Osteoblast (primary cell): ENCODE data around the gene SIGLECL1. TPM values are rescaled to one million over a fixed set of nuclear protein-coding genes. Genes with fewer than 3 reads are reported as not detected.
"Not testable (repeated sequence)": the region's sequence is repeated elsewhere in the genome, so short reads cannot be mapped to it uniquely, and the experiment has no call there.

ENCODE experiments used
- DNase-seq: peaks from one replicate; pipeline ENCODE4 v3.0.0; 2011; ENCODE audit warnings: low spot score, mixed read lengths; ENCODE audit not compliant: insufficient read length; ENCODE audit errors: missing footprints
- H2AFZ ChIP-seq: 2 replicates; pipeline ENCODE4 v1.6.0; 2011; ENCODE audit warnings: mild to moderate bottlenecking, low read length
- H3K27ac ChIP-seq: 2 replicates; pipeline ENCODE4 v1.5.1; 2011; ENCODE audit warnings: mild to moderate bottlenecking, low read depth, low read length, moderate library complexity
- H3K27me3 ChIP-seq: 2 replicates; pipeline ENCODE4 v1.6.0; 2012; ENCODE audit warnings: mild to moderate bottlenecking, control low read depth, inconsistent platforms, low read length, moderate library complexity; ENCODE audit not compliant: insufficient read depth
- H3K36me3 ChIP-seq: 2 replicates; pipeline ENCODE4 v1.5.1; 2011; ENCODE audit warnings: mild to moderate bottlenecking, low read length, control low read depth, moderate library complexity; ENCODE audit not compliant: insufficient read depth
- H3K4me1 ChIP-seq: 2 replicates; pipeline ENCODE4 v1.5.1; 2011; ENCODE audit warnings: mild to moderate bottlenecking, low read length, control low read depth, moderate library complexity; ENCODE audit not compliant: insufficient read depth
- H3K4me2 ChIP-seq: 2 replicates; pipeline ENCODE4 v1.6.0; 2011; ENCODE audit warnings: mild to moderate bottlenecking, low read length; ENCODE audit not compliant: insufficient read depth
- H3K4me3 ChIP-seq: fragments of 200-600 bp; sonication (generic); 3 replicates; pipeline ENCODE4 v1.5.1; 2012; ENCODE audit warnings: mild to moderate bottlenecking, low read length, inconsistent platforms; ENCODE audit not compliant: insufficient read depth
- H3K79me2 ChIP-seq: 2 replicates; pipeline ENCODE4 v1.6.0; 2012; ENCODE audit warnings: mild to moderate bottlenecking, low read length, control low read depth, inconsistent platforms; ENCODE audit not compliant: insufficient read depth
- H3K9me3 ChIP-seq: 2 replicates; pipeline ENCODE4 v1.5.1; 2011; ENCODE audit warnings: low read depth, low read length, control low read depth
- H4K20me1 ChIP-seq: 2 replicates; pipeline ENCODE4 v1.6.0; 2012; ENCODE audit warnings: mild to moderate bottlenecking, low read length, control low read depth; ENCODE audit not compliant: insufficient read depth
- total RNA-seq: library from RNA; depleted of rRNA; stranded (reverse); fragments of >200 nt; gene quantifications from 2 replicates; pipeline ENCODE4 v1.2.3, GENCODE V29; 2012
- TF ChIP-seq, protein P1 (sequence below): IDR thresholded peaks from 2 replicates; pipeline ENCODE4 v1.5.1; 2011; ENCODE audit warnings: mild to moderate bottlenecking, low read depth, low read length, moderate library complexity; ENCODE audit errors: extremely low read depth

SIGLECL1 gene
- total RNA-seq, 1 donor: not detected

DNA sequence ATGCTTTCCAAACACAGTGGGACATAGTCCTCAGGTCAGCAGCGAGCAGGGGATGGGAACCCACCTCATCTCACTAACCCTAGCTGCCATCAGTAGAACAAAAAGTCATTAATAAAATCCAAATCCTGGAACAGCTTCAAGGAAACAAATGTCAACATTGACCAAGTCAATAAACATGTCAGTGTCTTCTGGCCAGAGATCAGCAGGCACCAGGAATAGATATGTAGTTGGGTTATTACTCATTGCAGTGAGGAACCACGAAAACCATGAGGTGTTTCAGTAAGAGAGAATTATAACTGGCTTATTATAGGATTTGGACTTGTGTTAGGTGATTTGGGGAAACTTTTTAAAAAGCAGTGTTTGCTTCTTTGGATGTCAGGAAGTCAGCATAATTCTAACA, 43.1 kb upstream of the SIGLECL1 start:
- Histone ChIP-seq H3K36me3 (no peaks in the 10 kb centered on the region), H3K27me3 (peaks cover 4% of the 10 kb centered on the region), H3K4me2 (no peak overlapping the region), H2AFZ (no peak overlapping the region), H3K4me1 (no peaks in the 10 kb centered on the region), H3K4me3 (no peak overlapping the region), H3K9me3 (no peaks in the 10 kb centered on the region), H3K79me2 (no peaks in the 10 kb centered on the region), H4K20me1 (no peaks in the 10 kb centered on the region), H3K27ac (no peak overlapping the region)
- DNase-seq: no peak
- TF ChIP-seq, protein P1, sequence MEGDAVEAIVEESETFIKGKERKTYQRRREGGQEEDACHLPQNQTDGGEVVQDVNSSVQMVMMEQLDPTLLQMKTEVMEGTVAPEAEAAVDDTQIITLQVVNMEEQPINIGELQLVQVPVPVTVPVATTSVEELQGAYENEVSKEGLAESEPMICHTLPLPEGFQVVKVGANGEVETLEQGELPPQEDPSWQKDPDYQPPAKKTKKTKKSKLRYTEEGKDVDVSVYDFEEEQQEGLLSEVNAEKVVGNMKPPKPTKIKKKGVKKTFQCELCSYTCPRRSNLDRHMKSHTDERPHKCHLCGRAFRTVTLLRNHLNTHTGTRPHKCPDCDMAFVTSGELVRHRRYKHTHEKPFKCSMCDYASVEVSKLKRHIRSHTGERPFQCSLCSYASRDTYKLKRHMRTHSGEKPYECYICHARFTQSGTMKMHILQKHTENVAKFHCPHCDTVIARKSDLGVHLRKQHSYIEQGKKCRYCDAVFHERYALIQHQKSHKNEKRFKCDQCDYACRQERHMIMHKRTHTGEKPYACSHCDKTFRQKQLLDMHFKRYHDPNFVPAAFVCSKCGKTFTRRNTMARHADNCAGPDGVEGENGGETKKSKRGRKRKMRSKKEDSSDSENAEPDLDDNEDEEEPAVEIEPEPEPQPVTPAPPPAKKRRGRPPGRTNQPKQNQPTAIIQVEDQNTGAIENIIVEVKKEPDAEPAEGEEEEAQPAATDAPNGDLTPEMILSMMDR: no peak

DNA sequence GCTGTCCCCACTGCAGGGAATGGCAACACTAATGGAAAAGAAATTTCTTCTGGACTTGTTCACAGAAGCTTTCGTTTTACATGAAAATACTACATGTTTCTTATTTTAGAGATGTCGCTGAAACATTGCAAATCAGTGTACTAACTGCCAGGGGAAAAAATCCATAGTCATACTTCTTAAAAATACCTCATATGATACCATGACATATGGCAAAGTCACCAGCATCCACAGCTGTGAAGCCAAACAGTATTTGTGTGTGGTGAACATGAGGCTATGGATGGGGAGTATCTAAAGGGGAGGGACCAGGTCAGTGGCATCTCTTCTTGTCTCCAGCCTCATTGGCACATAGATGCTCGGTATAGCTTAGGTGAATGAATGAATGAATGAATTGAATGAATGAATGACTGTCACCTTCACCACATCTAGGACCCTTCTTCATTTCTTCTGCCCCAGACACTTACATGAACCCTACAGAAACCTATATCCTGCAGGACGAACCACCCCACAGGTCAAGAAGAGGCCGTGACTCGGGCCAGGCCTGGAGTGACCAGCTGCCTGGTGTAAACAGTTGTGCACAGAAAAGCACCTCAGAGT, 40.6 kb upstream of the SIGLECL1 start:
- Histone ChIP-seq H4K20me1 (no peaks in the 10 kb centered on the region), H3K9me3 (no peaks in the 10 kb centered on the region), H3K27me3 (no peaks in the 10 kb centered on the region), H3K4me1 (no peaks in the 10 kb centered on the region), H3K4me3 (no peak overlapping the region), H3K27ac (no peak overlapping the region), H3K4me2 (no peak overlapping the region), H3K36me3 (no peaks in the 10 kb centered on the region), H3K79me2 (no peaks in the 10 kb centered on the region), H2AFZ (no peak overlapping the region)
- DNase-seq: no peak
- TF ChIP-seq, protein P1: no peak

DNA sequence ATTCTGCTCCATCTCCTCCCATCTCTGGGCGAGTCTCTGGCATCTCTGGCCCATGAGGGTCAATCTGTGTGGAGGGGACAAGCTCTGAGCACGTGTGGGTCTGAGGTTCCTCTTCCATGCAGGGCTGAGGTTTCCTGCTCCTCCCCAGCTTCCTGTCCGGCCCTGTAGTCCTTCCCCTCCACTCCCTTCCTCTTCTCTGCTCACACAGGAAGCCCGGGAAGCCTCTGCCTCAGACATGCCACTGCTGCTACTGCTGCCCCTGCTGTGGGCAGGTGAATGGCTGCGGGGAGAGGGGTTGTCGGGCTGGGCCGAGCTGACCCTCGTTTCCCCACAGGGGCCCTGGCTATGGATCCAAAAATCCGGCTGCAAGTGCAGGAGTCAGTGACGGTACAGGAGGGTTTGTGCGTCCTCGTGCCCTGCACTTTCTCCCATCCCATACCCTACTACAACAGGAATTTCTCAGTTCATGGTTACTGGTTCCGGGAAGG, 40.0 kb upstream of the SIGLECL1 start:
- not testable (repeated sequence) for H2AFZ ChIP-seq, H3K9me3 ChIP-seq, DNase-seq, H3K4me3 ChIP-seq, H3K36me3 ChIP-seq, H4K20me1 ChIP-seq, H3K27ac ChIP-seq, H3K79me2 ChIP-seq, H3K27me3 ChIP-seq, H3K4me2 ChIP-seq, H3K4me1 ChIP-seq

DNA sequence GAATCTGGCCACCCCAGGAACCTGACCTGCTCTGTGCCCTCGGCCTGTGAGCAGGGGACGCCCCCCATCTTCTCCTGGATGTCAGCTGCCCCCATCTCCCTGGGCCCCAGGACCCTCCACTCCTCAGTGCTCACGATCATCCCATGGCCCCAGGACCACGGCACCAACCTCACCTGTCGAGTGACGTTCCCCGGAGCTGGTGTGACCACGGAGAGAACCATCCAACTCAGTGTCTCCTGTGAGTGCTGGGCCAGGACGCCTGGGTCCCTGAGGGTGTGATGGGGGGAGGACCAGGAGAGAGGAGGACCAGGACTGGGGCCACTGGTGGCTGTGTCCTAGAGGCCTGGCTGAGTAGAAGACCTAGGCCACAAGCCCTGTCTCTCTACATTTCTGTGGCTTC, 39.0 kb upstream of the SIGLECL1 start:
- DNase-seq: no peak
- no peak overlapping the region for H3K4me2 ChIP-seq
- H3K27ac ChIP-seq: no peak overlapping the region
- H3K4me1 ChIP-seq: no peaks in the 10 kb centered on the region
- TF ChIP-seq, protein P1: no peak
- no peak overlapping the region for H2AFZ ChIP-seq
- H3K4me3 ChIP-seq: no peak overlapping the region
- H3K9me3 ChIP-seq: no peaks in the 10 kb centered on the region
- no peaks in the 10 kb centered on the region for H3K27me3 ChIP-seq
- no peaks in the 10 kb centered on the region for H3K36me3 ChIP-seq
- no peaks in the 10 kb centered on the region for H4K20me1 ChIP-seq
- H3K79me2 ChIP-seq: no peaks in the 10 kb centered on the region
